IMR-90 (cell line): ENCODE measurements around the gene HEPHL1. TPM values are rescaled to one million over a fixed set of nuclear protein-coding genes. Genes with fewer than 3 reads are reported as not detected.
A peak's percentile ranks its signal among the peaks of the same experiment; 100 is the strongest.

Experiments
- ATAC-seq: fragments of 200-7000 bp; cut with Tn5 transposase; 2 replicates; pipeline ENCODE4 v1.9.1; 2020; ENCODE audit warnings: low read depth, mild to moderate bottlenecking, moderate library complexity
- BruUV-seq: library from RNA; stranded (reverse); fragments of 400-500 nt; replicated peaks from 2 replicates; lab custom pipeline; 2021; lab: Mats Ljungman, UMichigan
- CTCF ChIA-PET: fragments of 300-600 bp; formaldehyde crosslinking; extraction: SDS; loops from one replicate; lab custom pipeline; 2021; ENCODE audit warnings: antibody characterized with exemption; lab: Yijun Ruan, JAX
- POLR2A ChIA-PET: fragments of 300-600 bp; sonication (Branson Sonifier 250); formaldehyde crosslinking; loops from one replicate; lab custom pipeline; 2022; ENCODE audit warnings: antibody characterized with exemption; ENCODE audit not compliant: unreplicated experiment; lab: Charles Lee
- DNase-seq: peaks from one replicate; pipeline ENCODE4 v3.0.0; 2013
- H2AFZ ChIP-seq: replicated peaks from 2 replicates; pipeline ENCODE3; 2013; ENCODE audit warnings: low read length, mild to moderate bottlenecking; ENCODE audit not compliant: poor library complexity
- H2AK5ac ChIP-seq: 2 replicates; pipeline ENCODE4 v1.6.1; 2013; ENCODE audit warnings: low read depth, low read length, inconsistent platforms
- H2AK9ac ChIP-seq: replicated peaks from 2 replicates; pipeline ENCODE3; 2013; ENCODE audit warnings: mild to moderate bottlenecking, low read depth, low read length, moderate library complexity; ENCODE audit not compliant: poor library complexity
- H2BK120ac ChIP-seq: 2 replicates; pipeline ENCODE4 v1.6.1; 2013; ENCODE audit warnings: low read depth, low read length, inconsistent platforms
- H2BK15ac ChIP-seq: 3 replicates; pipeline ENCODE4 v1.6.1; 2013; ENCODE audit warnings: low read depth, low read length, inconsistent platforms
- H2BK20ac ChIP-seq: 2 replicates; pipeline ENCODE4 v1.6.1; 2013; ENCODE audit warnings: low read depth, mild to moderate bottlenecking, inconsistent platforms, low read length, moderate library complexity
- H2BK5ac ChIP-seq: 2 replicates; pipeline ENCODE4 v1.6.1; 2013; ENCODE audit warnings: mild to moderate bottlenecking, low read depth, low read length, inconsistent platforms; ENCODE audit not compliant: poor library complexity, severe bottlenecking
- H3K14ac ChIP-seq: replicated peaks from 2 replicates; pipeline ENCODE4 v1.6.1; 2013; ENCODE audit warnings: low read depth, low read length, inconsistent platforms
- H3K18ac ChIP-seq: 2 replicates; pipeline ENCODE4 v1.6.1; 2013; ENCODE audit warnings: low read depth, low read length, control low read depth
- H3K23ac ChIP-seq: 2 replicates; pipeline ENCODE4 v1.6.1; 2013; ENCODE audit warnings: low read depth, low read length, inconsistent platforms
- H3K27ac ChIP-seq: 2 replicates; pipeline ENCODE4 v1.5.1; 2013; ENCODE audit warnings: mild to moderate bottlenecking, control low read depth, low read length; ENCODE audit not compliant: insufficient read depth
- H3K27me3 ChIP-seq: 2 replicates; pipeline ENCODE4 v1.6.1; 2013; ENCODE audit warnings: low read length; ENCODE audit not compliant: control insufficient read depth, insufficient read depth
- H3K36me3 ChIP-seq: 2 replicates; pipeline ENCODE4 v1.6.1; 2013; ENCODE audit warnings: low read length, mixed read lengths; ENCODE audit not compliant: control insufficient read depth, insufficient read depth
- H3K4ac ChIP-seq: 2 replicates; pipeline ENCODE4 v1.6.1; 2013; ENCODE audit warnings: low read depth, low read length, inconsistent platforms
- H3K4me1 ChIP-seq: 2 replicates; pipeline ENCODE4 v1.6.1; 2013; ENCODE audit warnings: low read length, mixed read lengths; ENCODE audit not compliant: control insufficient read depth, insufficient read depth
- H3K4me2 ChIP-seq: 2 replicates; pipeline ENCODE4 v1.6.1; 2013; ENCODE audit warnings: low read depth, mild to moderate bottlenecking, control low read depth, low read length, moderate library complexity
- H3K4me3 ChIP-seq: 2 replicates; pipeline ENCODE4 v1.5.1; 2013; ENCODE audit warnings: low read depth, mild to moderate bottlenecking, control low read depth, low read length, moderate library complexity; ENCODE audit not compliant: insufficient read depth
- H3K56ac ChIP-seq: 2 replicates; pipeline ENCODE4 v1.6.1; 2013; ENCODE audit warnings: low read length, inconsistent platforms; ENCODE audit not compliant: insufficient read depth; ENCODE audit errors: extremely low read depth
- H3K79me1 ChIP-seq, 2 experiments: 2 replicates each; pipeline ENCODE4 v1.6.1; 2013; ENCODE audit warnings: low read length in 2 of 2, inconsistent platforms in 1 of 2, low read depth in 1 of 2
- H3K9ac ChIP-seq: 2 replicates; pipeline ENCODE4 v1.6.1; 2013; ENCODE audit warnings: low read depth, low read length, control low read depth
- H3K9me1 ChIP-seq: 2 replicates; pipeline ENCODE4 v1.6.1; 2013; ENCODE audit warnings: low read length, inconsistent platforms; ENCODE audit not compliant: insufficient read depth
- H3K9me3 ChIP-seq: 2 replicates; pipeline ENCODE4 v1.6.1; 2013; ENCODE audit warnings: low read length; ENCODE audit not compliant: control insufficient read depth, insufficient read depth
- H4K20me1 ChIP-seq: 2 replicates; pipeline ENCODE4 v1.6.1; 2013; ENCODE audit warnings: low read length, inconsistent platforms; ENCODE audit not compliant: insufficient read depth
- H4K5ac ChIP-seq: 2 replicates; pipeline ENCODE4 v1.6.1; 2013; ENCODE audit warnings: mild to moderate bottlenecking, low read depth, low read length, control low read depth
- H4K8ac ChIP-seq, 2 experiments: 2 replicates each; pipeline ENCODE4 v1.6.1; 2013; ENCODE audit warnings: low read depth in 2 of 2, low read length in 2 of 2, control low read depth in 1 of 2, inconsistent platforms in 1 of 2
- H4K91ac ChIP-seq: 2 replicates; pipeline ENCODE4 v1.6.1; 2013; ENCODE audit warnings: low read depth, low read length, inconsistent platforms; ENCODE audit not compliant: insufficient read depth
- BHLHE40 ChIP-seq: fragments of 150-350 bp; IDR thresholded peaks from 2 replicates; pipeline ENCODE4 v1.6.1; 2016; ENCODE audit warnings: mild to moderate bottlenecking, low read depth, low read length
- CEBPB ChIP-seq: IDR thresholded peaks from 2 replicates; pipeline ENCODE4 v1.6.1; 2012; ENCODE audit warnings: low read depth, low read length, improper control_type of control experiment
- CHD1 ChIP-seq: IDR thresholded peaks from 2 replicates; pipeline ENCODE4 v1.6.1; 2012; ENCODE audit warnings: low read depth, low read length, improper control_type of control experiment
- CTCF ChIP-seq: conservative IDR thresholded peaks from 2 replicates; pipeline ENCODE4 v1.5.1; 2012; ENCODE audit warnings: mild to moderate bottlenecking, low read depth, low read length, improper control_type of control experiment
- ELK1 ChIP-seq: fragments of 150-350 bp; IDR thresholded peaks from 2 replicates; pipeline ENCODE4 v1.6.1; 2016; ENCODE audit warnings: low read depth, mild to moderate bottlenecking, low read length, moderate library complexity, borderline replicate concordance
- FOS ChIP-seq: fragments of 150-350 bp; IDR thresholded peaks from 2 replicates; pipeline ENCODE4 v1.6.1; 2016; ENCODE audit warnings: low read depth, low read length
- MAFK ChIP-seq: IDR thresholded peaks from 2 replicates; pipeline ENCODE4 v1.6.1; 2012; ENCODE audit warnings: low read depth, low read length, improper control_type of control experiment
- MAZ ChIP-seq: IDR thresholded peaks from 2 replicates; pipeline ENCODE4 v1.6.1; 2012; ENCODE audit warnings: low read depth, mild to moderate bottlenecking, low read length, improper control_type of control experiment, moderate library complexity, borderline replicate concordance
- MXI1 ChIP-seq: IDR thresholded peaks from 2 replicates; pipeline ENCODE4 v1.6.1; 2012; ENCODE audit warnings: low read depth, mild to moderate bottlenecking, low read length, moderate library complexity, borderline replicate concordance
- NFE2L2 ChIP-seq: fragments of 150-350 bp; IDR thresholded peaks from 2 replicates; pipeline ENCODE4 v1.6.1; 2016; ENCODE audit warnings: low read depth, mild to moderate bottlenecking, low read length
- POLR2A ChIP-seq: IDR thresholded peaks from 2 replicates; pipeline ENCODE4 v1.6.1; 2012; ENCODE audit warnings: mild to moderate bottlenecking, low read depth, low read length
- RAD21 ChIP-seq: IDR thresholded peaks from 2 replicates; pipeline ENCODE4 v1.6.1; 2012; ENCODE audit warnings: low read length, improper control_type of control experiment
- RCOR1 ChIP-seq: IDR thresholded peaks from 2 replicates; pipeline ENCODE4 v1.6.1; 2012; ENCODE audit warnings: mild to moderate bottlenecking, low read length, improper control_type of control experiment; ENCODE audit not compliant: insufficient replicate concordance
- RFX5 ChIP-seq: IDR thresholded peaks from 2 replicates; pipeline ENCODE4 v1.8.0; 2012; ENCODE audit warnings: low read depth, mild to moderate bottlenecking, low read length, moderate library complexity
- SMC3 ChIP-seq: fragments of 150-350 bp; IDR thresholded peaks from 2 replicates; pipeline ENCODE4 v1.6.1; 2016; ENCODE audit warnings: low read depth, mild to moderate bottlenecking, antibody characterized with exemption, low read length, moderate library complexity
- USF2 ChIP-seq: fragments of 150-350 bp; IDR thresholded peaks from 2 replicates; pipeline ENCODE4 v1.6.1; 2017; ENCODE audit warnings: mild to moderate bottlenecking, antibody characterized with exemption, low read length, low read depth
- WGBS, 2 experiments: methylation state at CpG; one replicate each; pipeline versions ENCODE4 v1.1.5 to v1.1.7; 2013; ENCODE audit warnings: missing lambda C conversion rate in 2 of 2; ENCODE audit not compliant: insufficient read length in 1 of 2; ENCODE audit errors: extremely low coverage in 2 of 2; 5-methylcytosine and 5-hydroxymethylcytosine counted together
- dilution Hi-C: fragments of 300-500 bp; cut with HindIII; formaldehyde crosslinking; loops from one replicate; pipeline ENCODE4 v1.14.3; 2018; ENCODE audit warnings: low sequenced_read_pairs; ENCODE audit not compliant: unreplicated experiment
- in situ Hi-C: fragments of 300-500 bp; cut with MboI; formaldehyde crosslinking; loops from 3 replicates; pipeline ENCODE4 v1.14.3; 2019; ENCODE audit warnings: low sequenced_read_pairs, inconsistent platforms, mixed read lengths
- intact Hi-C: fragments of 100-400 bp; cut with micrococcal nuclease; formaldehyde crosslinking; loops from 2 replicates; pipeline ENCODE4 v1.10.0; 2022
- polyA plus RNA-seq, 3 experiments: library from polyadenylated mRNA; depleted of rRNA; stranded (reverse); fragments of >200 nt; gene quantifications; 2 replicates each; pipeline ENCODE4 v1.2.3, GENCODE V29; 2012; ENCODE audit warnings: low replicate concordance in 1 of 3
- total RNA-seq: library from RNA; depleted of rRNA; stranded (reverse); fragments of >200 nt; gene quantifications from 2 replicates; pipeline ENCODE4 v1.2.3, GENCODE V29; 2012

The HEPHL1 gene
- total and polyA plus RNA-seq, 2 of the 4 experiments (the other 2 are of a cell fraction): under 0.01 to 0.02 TPM

GRCh38 chr11:94120946-94121345, 99.8 kb downstream of the HEPHL1 start:
- Histone ChIP-seq H3K14ac (0 out of 2 replicates have a peak overlapping the region, but pooled peaks have one; percentile 68), H3K9me3 (no peaks in the 10 kb centered on the region), H4K91ac (peak overlapping the region; percentile 38; the same call in 1 of the 2 replicates), H4K8ac (peak overlapping the region in 1 of 2 experiments; percentile 59; a peak in 2 of 4 replicates), H3K56ac (no peak overlapping the region), H3K4me1 (peaks cover 8% of the 10 kb centered on the region; the same call in 1 of the 2 replicates), H2BK20ac (no peak overlapping the region; the same call in 1 of the 2 replicates), H2AK5ac (no peak overlapping the region), H3K79me1 (peaks cover 0 to 11% of the 10 kb centered on the region in 2 experiments; a peak in 2 of 4 replicates), H3K9me1 (peaks cover 9% of the 10 kb centered on the region), H3K27me3 (no peaks in the 10 kb centered on the region), H3K4me2 (no peak overlapping the region; the same call in 1 of the 2 replicates), H3K27ac (peak overlapping the region; percentile 15; the same call in 1 of the 2 replicates), H3K4me3 (no peak overlapping the region), H3K23ac (no peak overlapping the region), H2AFZ (peak overlapping the region; percentile 65), H2AK9ac (no peak overlapping the region), H3K18ac (no peak overlapping the region; the same call in 1 of the 2 replicates), H3K36me3 (no peaks in the 10 kb centered on the region), H4K5ac (0 out of 2 replicates have a peak overlapping the region, but pooled peaks have one; percentile 24), H2BK15ac (peak overlapping the region; percentile 30; the same call in 1 of the 3 replicates), H3K9ac (no peak overlapping the region), H2BK5ac (peak overlapping the region; percentile 94), H3K4ac (peak overlapping the region; percentile 87; the same call in 1 of the 2 replicates), H4K20me1 (no peaks in the 10 kb centered on the region), H2BK120ac (peak overlapping the region; percentile 10)
- BruUV-seq: no TSS peak
- intact Hi-C loops: no loop called here
- WGBS, 2 experiments: 3% methylated on average over 5 of the region's 6 CpGs; no CpG with 5 or more reads in 1 of the 2 experiments
- ATAC-seq (peak; percentile 81), DNase-seq (peak; percentile 91)
- dilution Hi-C loops: no loop called here
- CTCF ChIA-PET: no interaction called here
- TF ChIP-seq RFX5 (no peak), BHLHE40 (no peak), SMC3 (no peak), RCOR1 (no peak), MAFK (0 out of 2 replicates have a peak, but pooled peaks have one; percentile 1), ELK1 (no peak), USF2 (no peak), CHD1 (no peak), MAZ (no peak), CEBPB (no peak), RAD21 (no peak), FOS (peak; percentile 69), POLR2A (no peak), MXI1 (no peak), NFE2L2 (no peak), CTCF (no peak)
- POLR2A ChIA-PET: no interaction called here
- in situ Hi-C loops: no loop called here
